GM12875 (cell line): ENCODE results near the gene PRDM8.

Experiments
- H3K4me3 ChIP-seq: one replicate; pipeline ENCODE4 v1.5.1; 2011; ENCODE audit warnings: low read depth, low read length, control low read depth
- TF ChIP-seq, protein P1 (sequence below): IDR thresholded peaks from 2 replicates; pipeline ENCODE4 v1.5.1; 2011; ENCODE audit warnings: low read depth, mild to moderate bottlenecking, control low read depth, inconsistent platforms, low read length, moderate library complexity, borderline replicate concordance; ENCODE audit not compliant: insufficient read depth

The PRDM8 gene

DNA sequence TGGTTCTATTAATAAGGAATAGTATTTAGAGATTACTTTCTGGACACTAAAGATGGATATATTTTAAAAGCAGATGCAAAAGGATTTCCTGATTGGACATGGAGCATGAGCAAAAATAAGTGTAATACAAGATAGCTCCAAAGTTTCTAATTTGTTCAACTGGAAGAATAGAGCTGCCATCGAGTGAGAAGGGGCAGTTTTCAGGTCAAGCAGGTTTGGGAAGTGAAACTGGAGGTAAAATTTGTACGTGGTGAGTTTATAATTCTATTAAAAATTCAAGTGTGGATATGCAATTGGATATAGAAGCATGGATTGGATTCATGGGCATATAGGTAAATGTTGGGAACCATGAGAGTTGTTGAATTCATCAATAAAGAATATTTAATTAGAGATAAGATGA is 31.8 kb downstream of the PRDM8 start:
- TF ChIP-seq, protein P1, sequence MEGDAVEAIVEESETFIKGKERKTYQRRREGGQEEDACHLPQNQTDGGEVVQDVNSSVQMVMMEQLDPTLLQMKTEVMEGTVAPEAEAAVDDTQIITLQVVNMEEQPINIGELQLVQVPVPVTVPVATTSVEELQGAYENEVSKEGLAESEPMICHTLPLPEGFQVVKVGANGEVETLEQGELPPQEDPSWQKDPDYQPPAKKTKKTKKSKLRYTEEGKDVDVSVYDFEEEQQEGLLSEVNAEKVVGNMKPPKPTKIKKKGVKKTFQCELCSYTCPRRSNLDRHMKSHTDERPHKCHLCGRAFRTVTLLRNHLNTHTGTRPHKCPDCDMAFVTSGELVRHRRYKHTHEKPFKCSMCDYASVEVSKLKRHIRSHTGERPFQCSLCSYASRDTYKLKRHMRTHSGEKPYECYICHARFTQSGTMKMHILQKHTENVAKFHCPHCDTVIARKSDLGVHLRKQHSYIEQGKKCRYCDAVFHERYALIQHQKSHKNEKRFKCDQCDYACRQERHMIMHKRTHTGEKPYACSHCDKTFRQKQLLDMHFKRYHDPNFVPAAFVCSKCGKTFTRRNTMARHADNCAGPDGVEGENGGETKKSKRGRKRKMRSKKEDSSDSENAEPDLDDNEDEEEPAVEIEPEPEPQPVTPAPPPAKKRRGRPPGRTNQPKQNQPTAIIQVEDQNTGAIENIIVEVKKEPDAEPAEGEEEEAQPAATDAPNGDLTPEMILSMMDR = no peak
- H3K4me3 ChIP-seq = no peak overlapping the region

DNA sequence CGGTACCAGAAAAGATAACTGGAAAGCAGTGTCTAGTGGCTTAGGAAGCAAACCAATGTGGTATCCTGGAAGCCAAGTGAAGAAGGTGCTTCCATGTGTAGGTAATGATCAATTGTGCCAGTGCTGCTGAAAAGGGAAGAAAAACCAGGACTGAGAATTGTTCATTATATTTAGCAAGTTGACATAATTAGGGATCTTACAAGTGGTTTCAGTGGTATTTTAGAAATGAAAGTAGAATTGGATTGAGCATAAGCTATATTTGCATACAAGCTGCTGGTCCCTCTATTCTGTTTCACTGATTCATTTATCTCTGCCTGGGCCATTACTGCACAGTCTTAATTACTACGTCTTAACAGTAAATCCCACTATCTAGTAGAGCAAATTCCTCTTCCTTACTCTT is 32.3 kb downstream of the PRDM8 start:
- H3K4me3 ChIP-seq = no peak overlapping the region
- TF ChIP-seq, protein P1 = no peak

DNA sequence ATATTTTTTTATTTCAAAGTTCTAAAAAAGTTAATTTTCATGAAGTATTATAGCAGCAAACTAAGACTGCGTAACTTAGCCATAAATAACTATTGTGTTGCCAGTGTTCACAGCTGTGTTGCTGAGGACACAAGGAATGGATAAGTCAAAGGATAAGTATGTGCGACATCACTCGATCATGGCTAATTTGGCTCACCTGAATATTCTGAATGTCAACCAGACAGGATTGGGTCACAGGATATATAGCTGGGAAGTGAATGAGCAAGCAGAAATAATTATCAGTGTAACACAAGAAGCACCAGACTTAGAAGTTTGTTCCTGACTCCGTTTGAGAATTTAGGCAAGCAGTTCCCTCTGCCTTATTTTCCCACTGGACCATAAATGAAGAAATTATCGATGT is 33.9 kb downstream of the PRDM8 start:
- H3K4me3 ChIP-seq = no peak overlapping the region
- TF ChIP-seq, protein P1 = no peak

DNA sequence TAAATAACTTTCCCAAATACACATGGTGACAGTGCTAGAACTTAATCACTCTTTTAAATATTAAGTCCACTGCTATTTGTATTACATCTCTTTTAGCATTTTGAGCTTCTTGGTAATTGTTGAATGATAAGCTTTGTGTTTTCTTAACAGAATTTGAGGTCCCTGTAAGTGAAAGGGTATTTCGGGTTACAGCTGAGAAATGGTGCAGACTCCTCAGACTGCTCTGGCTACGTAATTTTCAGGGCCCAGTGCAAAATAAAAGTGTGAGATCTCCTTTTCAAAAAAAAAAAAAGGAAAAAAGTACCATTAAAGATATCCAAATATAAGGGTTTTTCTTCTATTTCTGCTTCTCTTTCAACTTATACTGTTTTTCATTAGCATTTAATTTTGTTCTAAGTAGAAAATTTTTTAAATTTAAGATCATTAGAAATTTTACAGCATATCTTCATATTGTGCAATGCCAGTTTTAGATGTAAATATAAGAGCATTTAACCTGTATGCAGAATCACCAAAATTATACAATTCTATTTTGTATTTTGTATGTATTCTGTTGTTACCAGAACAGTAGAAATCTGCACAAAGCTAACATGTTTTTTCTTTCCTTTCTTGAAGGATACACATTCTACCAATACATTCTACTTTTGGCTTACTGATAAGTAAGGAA is 35.5 kb downstream of the PRDM8 start:
- TF ChIP-seq, protein P1 = no peak
- H3K4me3 ChIP-seq = no peak overlapping the region

DNA sequence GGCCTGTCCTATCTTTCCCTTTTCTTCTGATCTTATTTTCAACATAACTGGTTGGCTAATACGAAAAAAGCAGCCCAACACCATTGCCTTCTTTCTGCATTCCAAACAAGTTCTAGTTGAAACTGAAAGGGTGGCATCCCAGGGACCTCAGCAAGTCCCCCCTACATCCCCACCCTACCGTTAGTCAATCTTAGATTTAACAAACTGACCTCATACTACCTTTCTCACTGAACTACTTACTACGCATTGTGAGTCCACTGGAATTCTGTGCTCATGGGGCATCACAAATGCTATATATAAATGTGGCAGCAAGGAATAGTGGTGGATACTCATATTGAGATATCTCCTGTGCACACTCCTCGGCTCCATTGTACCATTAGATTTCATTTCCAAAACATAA is 36.1 kb downstream of the PRDM8 start:
- TF ChIP-seq, protein P1 = no peak
- H3K4me3 ChIP-seq = no peak overlapping the region

DNA sequence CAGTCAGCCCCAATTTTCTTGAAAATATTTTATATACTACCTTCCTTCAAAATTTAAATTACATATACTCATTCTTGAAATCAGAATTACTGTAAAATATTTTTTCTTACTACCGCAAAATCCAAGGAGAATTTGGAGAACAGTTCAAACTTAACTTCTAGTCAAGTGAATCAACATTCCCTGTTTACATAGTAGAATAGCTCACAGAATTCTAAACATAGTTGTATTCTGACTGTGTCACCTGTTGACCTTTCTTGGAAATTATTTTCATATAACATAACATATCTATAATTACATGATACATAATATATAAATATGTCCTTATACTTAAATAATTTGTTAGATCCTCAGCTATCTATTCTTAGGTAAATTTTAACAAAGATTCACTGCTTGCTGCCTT is 38.1 kb downstream of the PRDM8 start:
- TF ChIP-seq, protein P1 = no peak
- H3K4me3 ChIP-seq = no peak overlapping the region

DNA sequence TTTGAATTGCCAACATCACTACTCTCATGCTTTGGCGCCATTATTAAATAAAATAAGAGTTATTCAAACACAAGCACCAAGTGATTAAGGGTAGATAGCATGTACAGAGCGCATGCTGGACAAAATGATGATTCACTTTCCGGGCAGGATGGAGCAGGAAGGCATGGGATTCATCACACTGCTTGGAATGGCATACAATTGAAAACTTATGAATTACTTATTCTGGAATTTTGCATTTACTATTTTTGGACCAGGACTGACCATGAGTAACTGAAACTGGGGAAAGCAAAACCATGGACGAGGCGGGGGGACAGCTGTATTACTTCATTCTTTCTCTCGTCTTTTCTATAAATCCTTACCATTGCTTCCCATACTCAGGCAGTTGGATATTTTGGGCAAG is 40.7 kb downstream of the PRDM8 start:
- no peak overlapping the region for H3K4me3 ChIP-seq
- TF ChIP-seq, protein P1 = no peak
